GM18520 (cell line): ENCODE measurements around the gene C2orf74.
A peak's percentile ranks its signal among the peaks of the same experiment; 100 is the strongest.
"Not testable (repeated sequence)": the region's sequence is repeated elsewhere in the genome, so short reads cannot be mapped to it uniquely, and the experiment has no call there.

Source experiments
- ATAC-seq: cut with Tn5 transposase; IDR thresholded peaks from one replicate; pipeline ENCODE4 v1.9.1; 2021; ENCODE audit not compliant: unreplicated experiment

The C2orf74 gene

GRCh38 chr2:61161888-61162287 is at the start of gene C2orf74:
C2orf74 (plus strand) TSS chr2:61162188; CDS start chr2:61162515, 327 bp downstream.
- ATAC-seq, result no peak

- ATAC-seq, result no peak
These were observed 47.8 kb upstream of the C2orf74 start for GRCh38 chr2:61114147-61114546.

DNA sequence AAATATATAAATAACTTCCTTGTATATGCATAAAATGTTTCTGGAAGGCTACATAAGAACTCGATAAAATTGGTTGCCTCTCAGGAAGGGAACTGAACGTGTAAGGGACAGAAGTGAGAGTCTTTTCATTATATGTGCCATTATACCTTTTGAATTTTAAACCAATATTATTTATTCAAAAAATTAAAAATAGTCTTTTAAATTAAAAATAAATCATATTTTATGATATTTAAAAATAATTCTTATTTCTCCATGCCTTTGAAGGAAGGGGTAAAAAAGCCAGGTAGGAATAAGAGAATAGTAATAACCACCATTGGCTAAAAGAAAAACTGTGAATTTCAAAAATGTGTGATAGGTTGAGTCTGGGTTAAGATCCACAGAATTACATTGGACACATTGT is 45.7 kb upstream of the C2orf74 start:
- ATAC-seq, result no peak

GRCh38 chr2:61117534-61117933 is 44.5 kb upstream of the C2orf74 start:
- ATAC-seq, result peak; percentile 85

DNA sequence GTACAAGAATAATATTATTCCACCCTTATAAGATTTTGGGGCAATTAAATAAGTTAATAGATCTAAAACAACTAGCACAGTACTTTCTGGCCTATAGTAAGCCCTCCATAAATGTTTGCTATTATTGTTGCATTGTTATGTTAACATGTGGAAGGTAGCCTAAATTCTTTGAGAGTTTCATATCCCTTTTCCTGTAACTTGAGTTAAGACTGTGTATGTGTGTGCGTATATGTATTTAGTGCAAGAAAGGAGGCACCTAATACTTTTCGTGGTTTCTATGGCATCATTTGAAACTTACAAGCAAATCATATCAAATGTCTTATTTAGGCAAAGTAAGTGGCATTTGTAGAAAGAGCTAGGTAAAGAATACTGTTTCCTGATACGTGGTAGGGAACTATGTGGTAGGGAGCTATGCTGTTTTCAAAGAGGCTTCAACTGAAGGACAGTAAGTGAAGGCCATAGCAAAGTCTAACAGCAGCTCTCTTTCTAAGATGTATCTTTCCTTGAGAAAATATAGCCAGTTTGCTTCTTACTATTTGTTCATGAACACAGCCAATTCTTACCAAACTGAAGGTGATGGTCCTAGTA is 36.8 kb upstream of the C2orf74 start:
- ATAC-seq, result no peak

GRCh38 chr2:61125798-61126197 is 36.2 kb upstream of the C2orf74 start:
- ATAC-seq, result no peak

- not testable (repeated sequence) for ATAC-seq
These were observed 33.9 kb upstream of the C2orf74 start for GRCh38 chr2:61128122-61128521.

GRCh38 chr2:61134141-61134540 is 27.8 kb upstream of the C2orf74 start:
- no peak for ATAC-seq

- ATAC-seq, result no peak
These were observed 26.5 kb upstream of the C2orf74 start for GRCh38 chr2:61135510-61135909.

DNA sequence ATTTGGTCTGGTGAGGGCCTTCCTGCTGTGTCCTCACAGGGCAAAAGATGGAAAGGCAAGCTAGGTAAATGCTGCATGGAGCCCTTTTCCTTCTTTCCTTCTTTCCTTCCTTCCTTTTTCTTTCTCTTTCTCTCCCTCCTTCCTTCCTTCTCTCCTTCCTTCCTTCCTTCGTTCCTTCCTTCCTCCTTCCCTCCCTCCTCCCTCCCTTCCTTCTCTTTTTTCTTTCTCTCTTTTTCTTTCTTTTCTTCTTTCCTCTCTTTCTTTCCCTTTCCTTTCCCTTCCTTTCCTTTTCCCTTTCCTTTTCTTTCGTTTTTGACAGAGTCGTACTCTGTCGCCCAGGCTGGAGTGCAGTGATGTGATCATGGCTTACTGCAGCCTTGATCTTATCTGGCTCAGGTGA is 23.1 kb upstream of the C2orf74 start:
- no peak for ATAC-seq

GRCh38 chr2:61141151-61141550 is 20.8 kb upstream of the C2orf74 start:
- no peak for ATAC-seq

DNA sequence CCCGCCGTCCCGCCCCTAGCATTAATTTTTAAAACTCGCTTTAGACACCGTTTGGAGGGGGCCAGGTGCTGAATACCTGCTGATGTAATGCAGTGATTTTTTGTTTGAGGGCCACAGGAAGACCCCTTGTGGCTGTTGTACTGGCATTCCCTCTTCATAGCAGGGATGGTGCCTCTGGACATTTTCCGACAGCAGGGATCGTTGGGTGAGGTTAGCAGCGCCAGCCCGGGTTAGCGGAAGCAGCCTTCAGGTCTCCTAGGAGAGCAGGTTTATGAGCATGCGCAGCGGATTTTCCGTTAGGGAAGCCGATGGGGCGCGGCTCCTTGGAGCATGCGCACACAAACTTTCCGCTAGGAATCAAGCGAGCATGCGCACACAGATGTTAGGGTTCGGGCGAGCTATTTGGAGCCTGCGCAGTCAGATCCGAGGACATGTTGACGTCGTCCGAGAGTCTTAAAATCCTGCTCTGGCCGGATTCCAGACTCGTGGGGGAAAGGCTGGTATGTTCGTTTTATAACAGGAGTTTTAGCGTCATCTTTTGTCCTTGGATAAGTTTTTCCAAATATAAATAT is 17.2 kb upstream of the C2orf74 start:
- peak; percentile 89 for ATAC-seq

GRCh38 chr2:61145990-61146389 is 16.0 kb upstream of the C2orf74 start:
- no peak for ATAC-seq

DNA sequence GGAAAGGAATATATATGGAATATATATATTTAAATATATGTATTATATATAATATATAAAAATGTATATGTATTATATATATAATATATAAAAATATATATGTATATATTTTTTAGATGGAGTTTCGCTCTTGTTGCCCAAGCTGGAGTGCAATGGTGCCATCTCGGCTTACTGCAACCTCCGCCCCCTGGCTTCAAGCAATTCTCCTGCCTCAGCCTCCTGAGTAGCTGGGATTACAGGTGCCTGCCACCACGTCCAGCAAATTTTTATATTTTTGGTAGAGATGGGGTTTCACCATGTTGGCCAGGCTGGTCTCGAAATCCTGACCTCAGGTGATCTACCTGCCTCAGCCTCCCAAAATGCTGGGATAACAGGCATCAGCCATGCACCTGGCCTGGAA is 13.9 kb upstream of the C2orf74 start:
- not testable (repeated sequence) for ATAC-seq

GRCh38 chr2:61149074-61149473 is 12.9 kb upstream of the C2orf74 start:
- no peak for ATAC-seq

GRCh38 chr2:61151436-61151835 is 10.6 kb upstream of the C2orf74 start:
- no peak for ATAC-seq

GRCh38 chr2:61157371-61158003 is 4.5 kb upstream of the C2orf74 start:
- no peak for ATAC-seq

DNA sequence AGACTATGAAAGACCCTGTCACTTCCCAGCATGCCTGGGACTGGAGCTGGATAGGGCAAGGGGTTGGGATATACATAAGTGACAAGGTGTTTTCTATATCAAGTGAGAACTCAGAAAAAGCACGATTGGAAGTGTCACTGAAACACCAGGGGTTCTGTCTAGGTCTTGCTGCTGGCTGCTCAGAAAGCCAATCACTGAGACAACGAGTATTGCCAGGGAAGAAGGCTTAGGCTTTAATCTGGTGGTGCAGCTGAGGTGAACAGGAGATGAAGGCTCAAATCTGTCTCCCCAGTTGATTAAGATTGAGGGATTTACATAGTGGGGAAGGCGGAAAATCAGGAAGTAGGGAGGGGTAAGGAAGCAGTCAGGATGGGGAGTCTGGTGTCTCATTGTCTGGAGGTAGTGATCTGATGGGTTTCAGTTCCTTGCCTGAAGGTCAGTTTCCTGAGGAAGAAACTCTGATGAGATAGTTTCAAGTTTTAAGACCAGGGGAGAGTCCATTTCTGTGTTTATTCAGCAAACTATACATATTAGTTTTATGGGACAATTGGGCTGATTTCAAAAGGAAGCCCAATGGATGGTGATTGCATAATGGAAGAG is 3.5 kb upstream of the C2orf74 start:
- ATAC-seq, result no peak

- ATAC-seq, result no peak
These were observed 733 bp downstream of the C2orf74 start for GRCh38 chr2:61162721-61163120.

DNA sequence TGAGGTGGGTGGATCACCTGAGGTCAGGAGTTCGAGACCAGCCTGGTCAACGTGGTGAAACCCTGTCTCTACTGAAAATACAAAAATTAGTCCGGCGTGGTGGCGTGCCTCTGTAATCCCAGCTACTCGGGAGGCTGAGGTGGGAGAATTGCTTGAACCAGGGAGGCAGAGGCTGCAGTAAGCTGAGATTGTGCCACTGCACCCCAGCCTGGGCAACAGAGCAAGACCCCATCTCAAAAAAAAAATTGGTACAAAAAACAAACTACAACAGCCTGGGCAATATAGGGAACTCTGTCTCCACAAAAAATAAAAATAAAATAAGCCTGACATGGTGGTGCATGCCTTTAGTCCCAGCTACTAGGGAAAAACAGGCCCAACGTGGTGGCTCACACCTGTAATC is 3.1 kb downstream of the C2orf74 start:
- not testable (repeated sequence) for ATAC-seq

DNA sequence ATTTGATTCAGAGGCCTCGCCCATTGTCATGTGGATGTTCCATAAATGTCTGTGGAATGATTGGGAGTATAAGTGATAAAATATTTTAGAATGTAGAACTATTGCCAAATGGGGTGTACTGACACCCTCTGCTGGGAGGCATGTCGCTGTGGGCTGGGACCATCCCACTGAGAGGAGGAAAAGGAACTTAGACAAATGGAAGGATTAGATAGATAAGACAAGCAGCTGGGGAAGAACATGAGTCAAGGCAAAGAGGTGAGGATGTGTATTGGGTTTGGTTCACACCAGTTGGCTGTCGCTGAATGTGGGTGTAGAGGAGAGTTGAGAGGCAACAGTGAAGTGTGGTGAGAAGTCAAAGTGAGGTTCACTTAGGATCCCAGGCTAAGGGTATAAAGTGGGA is 4.0 kb downstream of the C2orf74 start:
- ATAC-seq, result no peak

DNA sequence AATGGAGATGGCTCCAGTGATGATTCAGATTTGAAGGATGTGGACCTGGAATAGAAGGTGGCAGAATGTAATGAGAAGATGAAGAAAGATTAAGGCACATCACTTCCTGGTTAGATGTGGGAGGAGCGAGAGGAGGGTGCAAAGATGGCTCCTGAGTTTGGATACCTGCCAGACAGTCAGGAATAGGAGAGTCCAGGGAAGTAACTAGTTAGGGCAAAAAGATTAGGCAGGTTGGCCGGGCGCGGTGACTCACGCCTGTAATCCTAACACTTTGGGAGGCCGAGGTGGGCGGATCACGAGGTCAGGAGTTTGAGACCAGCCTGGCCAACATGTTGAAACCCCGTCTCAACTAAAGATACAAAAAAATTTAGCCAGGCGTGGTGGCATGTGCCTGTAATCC is 5.6 kb downstream of the C2orf74 start:
- no peak for ATAC-seq
